Measurements from ENCODE around the gene RPS13.
"Not testable (repeated sequence)": the region's sequence is repeated elsewhere in the genome, so short reads cannot be mapped to it uniquely, and the experiment has no call there.

Gene RPS13

DNA sequence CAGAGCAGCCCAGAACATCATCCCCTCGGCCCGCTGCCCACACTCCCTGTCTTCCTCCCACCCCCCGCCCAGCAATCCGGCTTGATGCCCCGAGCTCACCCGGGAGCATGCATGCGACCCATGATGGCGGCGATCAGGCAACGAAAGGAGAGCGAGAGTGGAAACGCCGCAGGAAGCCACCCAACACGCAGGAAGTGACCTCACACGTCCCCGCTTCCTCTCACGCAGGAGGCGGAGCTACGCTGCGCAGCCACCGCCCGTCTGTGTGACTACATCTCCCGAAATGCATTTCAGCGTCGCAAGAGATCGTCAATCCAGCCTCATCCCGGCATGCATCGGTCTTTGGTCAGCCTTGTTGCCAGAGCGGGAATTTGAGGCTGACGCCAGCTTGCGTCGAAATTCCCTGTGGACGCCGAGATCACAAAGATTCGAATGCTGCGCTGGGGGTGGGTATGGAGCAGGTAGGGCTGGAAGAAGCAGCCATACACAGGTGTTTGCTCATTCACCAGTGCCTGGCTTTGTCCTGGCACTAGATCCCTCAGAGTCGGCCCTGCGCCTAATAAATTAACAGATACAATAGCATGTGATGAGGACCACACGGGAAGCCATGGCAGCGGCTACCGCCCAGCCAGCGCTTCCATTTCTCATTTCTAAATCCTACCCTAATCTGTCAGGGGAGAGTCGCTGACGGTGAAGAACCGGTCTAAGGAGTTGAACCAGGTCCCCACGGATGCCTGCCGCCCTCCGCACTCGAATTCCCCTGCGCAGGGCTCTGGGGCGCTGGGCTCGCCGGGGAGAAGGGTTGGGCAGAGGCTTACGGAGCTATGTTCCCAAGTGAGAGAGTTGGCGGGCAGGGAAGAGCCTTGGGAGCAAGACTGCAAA lies at the start of gene RPS13:
RPS13 (minus strand) TSS at position 148 of the 882 bp plus-strand sequence; CDS start at position 122, 26 bp downstream.
- ChIA-PET CTCF (interaction anchor here (2.3 kb wide), 1 partner anchor 276 kb away, joined by 7 read pairs; no protein-coding TSS in a partner anchor), POLR2A (interaction anchor here (0.6 to 1.1 kb wide), 9 partner anchors 14 to 1500 kb away, joined by 3 to 13 read pairs (median 4); partner anchors contain the start of gene PIK3C2A)
- TF ChIP-seq, protein P1, sequence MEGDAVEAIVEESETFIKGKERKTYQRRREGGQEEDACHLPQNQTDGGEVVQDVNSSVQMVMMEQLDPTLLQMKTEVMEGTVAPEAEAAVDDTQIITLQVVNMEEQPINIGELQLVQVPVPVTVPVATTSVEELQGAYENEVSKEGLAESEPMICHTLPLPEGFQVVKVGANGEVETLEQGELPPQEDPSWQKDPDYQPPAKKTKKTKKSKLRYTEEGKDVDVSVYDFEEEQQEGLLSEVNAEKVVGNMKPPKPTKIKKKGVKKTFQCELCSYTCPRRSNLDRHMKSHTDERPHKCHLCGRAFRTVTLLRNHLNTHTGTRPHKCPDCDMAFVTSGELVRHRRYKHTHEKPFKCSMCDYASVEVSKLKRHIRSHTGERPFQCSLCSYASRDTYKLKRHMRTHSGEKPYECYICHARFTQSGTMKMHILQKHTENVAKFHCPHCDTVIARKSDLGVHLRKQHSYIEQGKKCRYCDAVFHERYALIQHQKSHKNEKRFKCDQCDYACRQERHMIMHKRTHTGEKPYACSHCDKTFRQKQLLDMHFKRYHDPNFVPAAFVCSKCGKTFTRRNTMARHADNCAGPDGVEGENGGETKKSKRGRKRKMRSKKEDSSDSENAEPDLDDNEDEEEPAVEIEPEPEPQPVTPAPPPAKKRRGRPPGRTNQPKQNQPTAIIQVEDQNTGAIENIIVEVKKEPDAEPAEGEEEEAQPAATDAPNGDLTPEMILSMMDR (IDR thresholded peaks at IDR 0.05; ENCODE audit: insufficient read depth, low read length, missing control alignments): no peak
- DNase-seq (ENCODE audit: low read depth, low spot score): peak; percentile 91
- H3K4me3 ChIP-seq (ENCODE audit: low read depth, low read length): peak within 1 kb of the TSS; percentile 98

DNA sequence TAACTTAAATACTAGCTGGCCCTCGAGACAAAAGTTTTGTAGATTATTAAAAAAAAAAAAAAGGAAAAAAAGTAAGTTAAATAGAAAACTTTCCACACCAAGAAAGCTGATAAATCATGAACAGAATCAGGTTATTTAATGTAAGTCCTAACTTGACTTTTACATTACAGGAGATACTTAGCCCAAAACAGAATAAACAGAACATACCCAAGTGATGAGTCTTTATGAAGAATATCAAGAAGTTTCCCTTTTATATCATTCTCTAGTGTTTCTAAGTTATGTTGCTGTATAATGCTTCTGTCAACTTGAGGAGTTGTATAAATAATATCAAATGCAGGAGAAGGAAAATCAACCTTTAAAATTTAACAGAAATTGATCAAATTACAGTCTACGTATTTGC lies 44.5 kb upstream of the RPS13 start:
- H3K4me3 ChIP-seq (ENCODE audit: low read depth, low read length): no peak overlapping the region
- POLR2A ChIA-PET: no interaction called here
- CTCF ChIA-PET: interaction anchor here (3.3 kb wide), 1 partner anchor 13 kb away, joined by 19 read pairs; no protein-coding TSS in a partner anchor
- no peak for DNase-seq (ENCODE audit: low read depth, low spot score)
- TF ChIP-seq, protein P1 (IDR thresholded peaks at IDR 0.05; ENCODE audit: insufficient read depth, low read length, missing control alignments): no peak

DNA sequence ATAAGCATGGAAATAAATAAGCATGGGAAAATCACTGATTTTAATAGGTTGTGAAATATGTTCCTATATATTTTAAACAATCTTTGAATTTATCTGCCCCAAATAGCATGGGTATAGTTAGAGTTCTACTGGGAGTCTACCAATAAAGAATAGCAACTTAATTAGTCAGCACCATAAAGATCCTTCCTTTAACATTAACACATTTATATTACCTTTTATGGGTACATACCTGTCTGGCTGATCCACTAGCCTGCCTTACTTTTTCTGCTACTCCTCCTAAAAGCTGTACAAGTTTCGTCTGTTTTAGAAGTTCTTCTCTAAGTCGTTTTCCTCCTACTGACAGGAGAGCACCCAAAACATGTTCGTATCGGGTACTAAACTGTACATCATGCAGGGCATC lies 39.8 kb upstream of the RPS13 start:
- H3K4me3 ChIP-seq (ENCODE audit: low read depth, low read length): no peak overlapping the region
- ChIA-PET CTCF (no interaction called here), POLR2A (no interaction called here)
- TF ChIP-seq, protein P1 (IDR thresholded peaks at IDR 0.05; ENCODE audit: insufficient read depth, low read length, missing control alignments): no peak
- DNase-seq (ENCODE audit: low read depth, low spot score): no peak

DNA sequence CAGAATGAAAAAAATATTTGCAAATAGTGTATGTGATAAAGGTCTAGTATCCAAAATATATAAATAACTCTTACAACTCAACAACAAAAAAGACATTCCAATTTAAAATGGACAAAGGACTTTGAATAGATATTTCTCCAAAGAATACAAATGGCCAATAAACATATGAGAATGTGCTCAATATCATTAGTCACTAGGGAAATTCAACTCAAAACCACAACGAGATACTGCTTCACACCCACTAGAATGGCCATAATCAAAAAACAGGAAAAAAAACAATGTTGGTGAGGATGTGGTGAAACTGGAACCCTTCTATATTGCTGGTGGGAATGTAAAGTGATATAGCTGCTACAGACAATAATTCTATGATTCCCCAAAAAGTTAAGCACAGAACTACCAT lies 38.6 kb upstream of the RPS13 start:
- H3K4me3 ChIP-seq (ENCODE audit: low read depth, low read length): no peak overlapping the region
- TF ChIP-seq, protein P1 (IDR thresholded peaks at IDR 0.05; ENCODE audit: insufficient read depth, low read length, missing control alignments): no peak
- POLR2A ChIA-PET: no interaction called here
- DNase-seq (ENCODE audit: low read depth, low spot score): no peak
- CTCF ChIA-PET: no interaction called here

DNA sequence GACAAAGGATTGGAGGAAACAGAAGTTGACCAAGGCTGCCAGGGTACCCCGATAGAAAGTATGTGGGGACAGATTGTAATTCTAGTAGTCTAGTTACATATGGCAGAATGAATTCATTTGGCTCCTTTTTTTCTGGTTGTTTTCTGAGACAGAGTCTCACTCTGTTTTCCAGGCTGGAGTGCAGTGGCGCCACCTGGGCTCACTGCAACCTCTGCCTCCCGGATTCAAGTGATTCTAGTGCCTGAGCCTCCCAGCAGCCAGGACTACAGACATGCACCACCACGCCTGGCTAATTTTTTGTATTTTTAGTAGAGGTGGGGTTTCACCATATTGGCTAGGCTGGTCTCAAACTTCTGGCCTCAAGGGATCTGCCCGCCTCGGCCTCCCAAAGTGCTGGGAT lies 30.3 kb upstream of the RPS13 start:
- TF ChIP-seq, protein P1 (IDR thresholded peaks at IDR 0.05; ENCODE audit: insufficient read depth, low read length, missing control alignments): peak; percentile 27
- DNase-seq (ENCODE audit: low read depth, low spot score); POLR2A ChIA-PET; H3K4me3 ChIP-seq (ENCODE audit: low read depth, low read length): not testable (repeated sequence)
- CTCF ChIA-PET: interaction anchor here (0.7 to 2.3 kb wide), 11 partner anchors 9 to 246 kb away, joined by 3 to 19 read pairs (median 4); partner anchors contain the start of gene NUCB2

DNA sequence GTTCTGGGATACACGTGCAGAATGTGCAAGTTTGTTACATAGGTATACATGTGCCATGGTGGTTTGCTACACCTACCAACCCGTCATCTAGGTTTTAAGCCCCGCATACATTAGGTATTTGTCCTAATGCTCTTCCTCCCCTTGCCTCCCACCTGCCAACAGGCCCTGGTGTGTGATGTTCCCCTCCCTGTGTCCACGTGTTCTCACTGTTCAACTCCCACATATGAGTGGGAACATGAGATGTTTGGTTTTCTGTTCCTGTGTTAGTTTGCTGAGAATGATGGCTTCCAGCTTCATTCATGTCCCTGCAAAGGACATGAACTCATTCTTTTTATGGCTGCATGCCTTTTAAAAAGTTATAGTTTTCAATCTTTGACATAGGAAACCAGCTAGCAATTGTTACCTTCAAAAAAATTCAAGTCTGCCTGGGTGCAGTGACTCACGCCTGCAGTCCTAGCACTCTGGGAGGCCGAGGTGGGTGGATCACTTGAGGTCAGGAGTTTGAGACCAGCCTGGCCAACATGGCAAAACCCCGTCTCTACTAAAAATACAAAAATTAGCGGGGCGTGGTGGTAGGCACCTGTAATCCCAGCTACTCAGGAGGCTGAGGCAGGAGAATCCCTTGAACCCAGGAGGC lies 28.1 kb upstream of the RPS13 start:
- H3K4me3 ChIP-seq (ENCODE audit: low read depth, low read length); DNase-seq (ENCODE audit: low read depth, low spot score); POLR2A ChIA-PET: not testable (repeated sequence)
- CTCF ChIA-PET: interaction anchor here (1.2 kb wide), 1 partner anchor 10 kb away, joined by 3 read pairs; no protein-coding TSS in a partner anchor

Data from AG04449 (cell line).